ENCODE results near the gene INCENP. TPM values are rescaled to one million over a fixed set of nuclear protein-coding genes. Genes with fewer than 3 reads are reported as not detected.

INCENP gene
- total RNA-seq, 1 experiment from 2014 or later: 48.8 TPM

DNA sequence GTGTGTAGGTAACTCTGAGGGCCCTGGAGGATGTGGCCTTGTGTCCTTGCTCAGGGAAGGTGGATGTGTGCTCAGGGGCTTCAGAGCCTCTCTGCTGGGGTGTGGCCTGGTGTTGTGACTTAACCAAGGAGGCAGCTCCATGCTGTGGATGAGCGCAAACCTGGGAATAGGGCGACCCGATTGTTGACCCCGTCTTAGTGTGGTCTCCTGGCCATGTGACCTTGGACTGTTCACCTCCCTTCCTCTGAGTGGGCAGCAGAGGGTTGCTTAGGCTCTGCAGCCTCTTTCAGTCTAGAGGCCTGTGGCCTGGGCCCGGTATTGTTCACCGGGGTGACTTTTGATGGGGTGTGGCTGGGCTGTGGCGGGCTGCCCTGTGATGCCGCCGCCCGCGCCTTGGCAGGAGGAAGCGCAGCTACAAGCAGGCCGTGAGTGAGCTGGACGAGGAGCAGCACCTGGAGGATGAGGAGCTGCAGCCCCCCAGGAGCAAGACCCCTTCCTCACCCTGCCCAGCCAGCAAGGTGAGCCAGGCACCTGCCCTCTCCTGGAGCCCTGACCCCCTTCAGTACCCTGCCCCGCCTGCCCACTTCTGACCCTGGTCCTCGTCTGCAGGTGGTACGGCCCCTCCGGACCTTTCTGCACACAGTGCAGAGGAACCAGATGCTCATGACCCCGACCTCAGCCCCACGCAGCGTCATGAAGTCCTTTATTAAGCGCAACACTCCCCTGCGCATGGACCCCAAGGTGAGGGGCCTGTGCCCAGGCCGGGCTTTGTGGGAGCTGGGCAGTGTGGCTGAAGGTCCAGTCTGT, 16.7 kb downstream of the INCENP start:
- H3K9me2 ChIP-seq (replicated peaks; ENCODE audit: insufficient read depth, low read length): no peaks in the 10 kb centered on the region
- no peak overlapping the region for H2AFZ ChIP-seq (ENCODE audit: low read length)
- peaks cover 17% of the 10 kb centered on the region for H3K79me2 ChIP-seq (ENCODE audit: low read length)
- H3K9ac ChIP-seq (ENCODE audit: low read length): no peak overlapping the region
- H3K36me3 ChIP-seq (ENCODE audit: insufficient read depth, low read length): 0 out of 2 replicates have a peak, but pooled peaks cover 3% of the 10 kb centered on the region
- no peaks in the 10 kb centered on the region for H4K20me1 ChIP-seq (ENCODE audit: insufficient read depth, low read depth, low read length)
- DNase-seq: no peak
- no peak overlapping the region for H3K4me3 ChIP-seq (ENCODE audit: low read length)
- H3K27me3 ChIP-seq (ENCODE audit: low read length): no peaks in the 10 kb centered on the region
- H3K27ac ChIP-seq (ENCODE audit: low read length): no peak overlapping the region
- H3K4me1 ChIP-seq (ENCODE audit: low read length): no peaks in the 10 kb centered on the region
- H3K9me3 ChIP-seq (ENCODE audit: low read length): no peaks in the 10 kb centered on the region
- no peak overlapping the region for H3K4me2 ChIP-seq (ENCODE audit: low read depth, low read length, poor library complexity, severe bottlenecking)

DNA sequence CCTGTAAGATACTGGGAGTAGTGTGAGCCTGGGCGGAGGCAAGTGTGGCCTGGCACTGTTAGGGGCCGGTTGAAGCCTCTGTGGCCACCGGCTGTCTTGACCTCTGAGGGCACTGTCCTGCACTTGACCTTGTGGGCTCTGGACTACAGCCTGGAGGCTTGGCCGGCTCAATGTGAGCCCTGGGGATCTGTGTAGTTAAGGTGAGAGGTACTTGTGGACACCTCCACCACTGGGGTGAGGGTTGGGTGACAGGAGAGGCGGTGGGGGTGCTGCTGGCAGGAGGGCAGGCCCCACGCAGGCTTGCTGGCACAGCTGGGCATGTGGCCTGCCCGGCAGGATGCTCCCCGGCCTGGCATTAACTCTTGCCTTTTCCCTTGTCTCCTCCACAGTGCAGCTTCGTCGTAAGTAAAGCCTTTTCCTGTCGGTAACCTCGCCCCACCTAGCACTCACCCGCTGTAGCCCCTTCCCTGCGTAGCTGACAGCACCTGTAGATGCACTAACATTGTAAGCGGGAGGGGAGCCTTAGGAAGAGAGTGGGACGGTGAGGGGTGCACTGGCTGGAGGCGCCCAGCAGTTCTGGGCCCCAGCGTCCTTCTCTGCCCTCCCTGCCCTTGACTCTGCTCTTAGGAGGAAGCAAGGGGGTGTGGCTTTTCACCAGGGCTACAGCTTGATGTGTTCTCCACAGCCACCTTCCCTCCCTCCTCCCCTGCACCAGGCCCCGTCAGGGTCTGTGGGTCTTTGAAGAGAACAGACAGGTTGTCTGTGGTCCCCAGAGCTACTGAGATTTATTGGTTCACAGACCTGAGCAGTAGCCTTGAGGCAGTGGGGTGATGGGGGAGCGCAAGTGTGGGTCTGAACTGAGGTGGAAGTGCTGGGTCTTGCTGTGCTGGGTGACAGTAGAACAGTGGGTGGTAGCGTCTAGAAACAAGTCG, 17.6 kb downstream of the INCENP start:
- Histone ChIP-seq H2AFZ (ENCODE audit: low read length) (no peak overlapping the region), H3K9me3 (ENCODE audit: low read length) (no peaks in the 10 kb centered on the region), H3K27ac (ENCODE audit: low read length) (no peak overlapping the region), H3K79me2 (ENCODE audit: low read length) (peaks cover 11% of the 10 kb centered on the region), H3K4me3 (ENCODE audit: low read length) (no peak overlapping the region), H3K9ac (ENCODE audit: low read length) (no peak overlapping the region), H3K4me1 (ENCODE audit: low read length) (no peaks in the 10 kb centered on the region), H4K20me1 (ENCODE audit: insufficient read depth, low read depth, low read length) (no peaks in the 10 kb centered on the region), H3K27me3 (ENCODE audit: low read length) (no peaks in the 10 kb centered on the region), H3K36me3 (ENCODE audit: insufficient read depth, low read length) (peaks cover 3% of the 10 kb centered on the region; the same call in 1 of the 2 replicates), H3K4me2 (ENCODE audit: low read depth, low read length, poor library complexity, severe bottlenecking) (no peak overlapping the region), H3K9me2 (replicated peaks; ENCODE audit: insufficient read depth, low read length) (no peaks in the 10 kb centered on the region)
- DNase-seq: no peak

DNA sequence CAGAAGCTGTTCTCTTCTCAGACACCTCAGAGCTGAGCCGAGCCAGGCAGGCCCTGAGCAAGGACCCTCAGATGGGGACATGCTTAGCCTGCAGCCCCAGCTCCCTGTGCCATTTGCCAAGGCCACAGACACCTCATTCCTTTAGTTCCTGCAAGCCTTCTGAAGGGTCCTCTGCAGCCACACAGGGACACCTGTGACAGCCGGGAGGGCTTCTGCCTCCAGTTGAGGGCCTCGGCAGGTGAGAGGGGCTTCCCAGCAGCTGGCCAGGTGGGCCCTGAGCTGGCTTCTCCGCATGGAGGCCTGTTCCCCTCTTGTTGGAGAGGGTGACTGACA, 18.2 kb downstream of the INCENP start:
- Histone ChIP-seq H3K79me2 (ENCODE audit: low read length) (peaks cover 6% of the 10 kb centered on the region), H3K9me3 (ENCODE audit: low read length) (no peaks in the 10 kb centered on the region), H3K4me1 (ENCODE audit: low read length) (no peaks in the 10 kb centered on the region), H3K4me3 (ENCODE audit: low read length) (no peak overlapping the region), H3K27ac (ENCODE audit: low read length) (no peak overlapping the region), H3K9me2 (replicated peaks; ENCODE audit: insufficient read depth, low read length) (no peaks in the 10 kb centered on the region), H3K4me2 (ENCODE audit: low read depth, low read length, poor library complexity, severe bottlenecking) (no peak overlapping the region), H3K9ac (ENCODE audit: low read length) (no peak overlapping the region), H4K20me1 (ENCODE audit: insufficient read depth, low read depth, low read length) (no peaks in the 10 kb centered on the region), H3K27me3 (ENCODE audit: low read length) (no peaks in the 10 kb centered on the region), H2AFZ (ENCODE audit: low read length) (no peak overlapping the region), H3K36me3 (ENCODE audit: insufficient read depth, low read length) (peaks cover 3% of the 10 kb centered on the region)
- DNase-seq: no peak

DNA sequence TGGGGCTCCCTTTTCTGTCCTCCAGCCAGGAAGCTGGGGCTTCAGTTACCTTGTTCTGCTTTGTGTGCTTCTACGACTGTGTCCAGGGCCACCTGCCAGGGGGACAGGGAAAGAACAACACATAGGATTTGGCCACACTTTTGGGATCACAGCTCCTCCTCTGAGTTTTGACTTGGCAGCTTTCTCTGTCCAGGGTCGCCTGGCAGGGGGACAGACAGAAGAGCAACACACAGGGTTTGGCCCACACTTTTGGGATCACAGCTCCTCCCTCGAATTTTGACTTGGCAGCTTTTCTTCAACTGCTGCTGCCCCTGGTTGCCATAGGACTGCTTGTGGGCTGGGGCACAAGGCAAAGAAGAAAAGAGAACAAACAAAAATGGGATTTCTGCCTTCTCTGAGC, 19.1 kb downstream of the INCENP start:
- Histone ChIP-seq H4K20me1 (ENCODE audit: insufficient read depth, low read depth, low read length) (no peaks in the 10 kb centered on the region), H3K4me1 (ENCODE audit: low read length) (no peaks in the 10 kb centered on the region), H2AFZ (ENCODE audit: low read length) (no peak overlapping the region), H3K27ac (ENCODE audit: low read length) (no peak overlapping the region), H3K79me2 (ENCODE audit: low read length) (no peaks in the 10 kb centered on the region), H3K4me3 (ENCODE audit: low read length) (no peak overlapping the region), H3K4me2 (ENCODE audit: low read depth, low read length, poor library complexity, severe bottlenecking) (no peak overlapping the region), H3K36me3 (ENCODE audit: insufficient read depth, low read length) (peaks cover 9% of the 10 kb centered on the region), H3K27me3 (ENCODE audit: low read length) (no peaks in the 10 kb centered on the region), H3K9me2 (replicated peaks; ENCODE audit: insufficient read depth, low read length) (no peaks in the 10 kb centered on the region), H3K9ac (ENCODE audit: low read length) (no peak overlapping the region), H3K9me3 (ENCODE audit: low read length) (no peaks in the 10 kb centered on the region)
- DNase-seq: no peak

DNA sequence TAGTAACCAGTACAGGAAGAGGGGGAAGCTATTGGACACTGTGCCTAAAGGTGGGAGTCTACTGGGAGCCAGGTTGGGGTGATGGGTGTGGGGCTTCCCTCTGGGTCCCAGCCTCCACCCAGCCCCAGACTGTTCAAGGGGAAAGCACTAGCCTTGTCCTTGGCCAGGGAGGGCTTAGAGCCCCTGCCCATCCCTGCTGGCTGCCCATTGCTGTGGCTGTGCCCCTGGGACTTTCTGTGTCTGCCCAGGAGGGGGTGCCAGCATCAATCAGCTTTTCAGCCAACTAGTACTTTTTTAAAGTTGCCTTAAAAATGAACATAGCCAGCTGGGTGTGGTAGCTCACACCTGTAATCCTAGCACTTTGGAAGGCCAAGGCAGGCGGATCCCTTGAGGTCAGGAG, 19.9 kb downstream of the INCENP start:
- Histone ChIP-seq H3K9me3 (ENCODE audit: low read length) (no peaks in the 10 kb centered on the region), H3K4me1 (ENCODE audit: low read length) (no peaks in the 10 kb centered on the region), H3K36me3 (ENCODE audit: insufficient read depth, low read length) (peaks cover 12% of the 10 kb centered on the region), H2AFZ (ENCODE audit: low read length) (no peak overlapping the region), H3K79me2 (ENCODE audit: low read length) (no peaks in the 10 kb centered on the region), H3K27me3 (ENCODE audit: low read length) (no peaks in the 10 kb centered on the region), H4K20me1 (ENCODE audit: insufficient read depth, low read depth, low read length) (no peaks in the 10 kb centered on the region), H3K4me2 (ENCODE audit: low read depth, low read length, poor library complexity, severe bottlenecking) (no peak overlapping the region), H3K27ac (ENCODE audit: low read length) (no peak overlapping the region), H3K9me2 (replicated peaks; ENCODE audit: insufficient read depth, low read length) (no peaks in the 10 kb centered on the region), H3K4me3 (ENCODE audit: low read length) (no peak overlapping the region), H3K9ac (ENCODE audit: low read length) (no peak overlapping the region)
- DNase-seq: no peak

DNA sequence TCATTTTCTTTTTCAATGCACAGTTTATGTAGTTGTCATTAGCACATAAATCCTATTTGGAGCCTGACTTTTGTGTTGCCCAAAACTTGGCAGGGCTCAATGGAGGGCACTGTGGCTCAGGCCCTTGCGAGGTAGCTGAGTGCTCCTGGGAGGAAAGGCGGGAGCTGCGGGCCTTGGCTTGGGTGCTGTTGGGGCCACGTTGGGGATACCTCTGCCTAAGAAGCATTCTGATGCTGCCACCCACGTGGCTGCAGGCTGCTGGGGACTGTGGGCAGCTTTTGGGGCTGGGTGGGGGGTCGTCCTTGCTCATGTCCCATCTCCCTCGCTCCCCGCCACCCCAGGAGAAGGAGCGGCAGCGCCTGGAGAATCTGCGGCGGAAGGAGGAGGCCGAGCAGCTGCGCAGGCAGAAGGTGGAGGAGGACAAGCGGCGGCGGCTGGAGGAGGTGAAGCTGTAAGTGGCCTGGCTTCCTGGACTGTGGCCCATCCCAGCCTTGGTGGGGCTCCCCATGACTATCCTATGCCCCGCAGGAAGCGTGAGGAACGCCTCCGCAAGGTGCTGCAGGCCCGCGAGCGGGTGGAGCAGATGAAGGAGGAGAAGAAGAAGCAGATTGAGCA, 20.9 kb downstream of the INCENP start:
- no peaks in the 10 kb centered on the region for H3K79me2 ChIP-seq (ENCODE audit: low read length)
- no peaks in the 10 kb centered on the region for H4K20me1 ChIP-seq (ENCODE audit: insufficient read depth, low read depth, low read length)
- H3K4me2 ChIP-seq (ENCODE audit: low read depth, low read length, poor library complexity, severe bottlenecking): no peak overlapping the region
- no peak overlapping the region for H3K4me3 ChIP-seq (ENCODE audit: low read length)
- H3K9ac ChIP-seq (ENCODE audit: low read length): no peak overlapping the region
- H3K36me3 ChIP-seq (ENCODE audit: insufficient read depth, low read length): peaks cover 15% of the 10 kb centered on the region
- H3K4me1 ChIP-seq (ENCODE audit: low read length): no peaks in the 10 kb centered on the region
- H3K9me2 ChIP-seq (replicated peaks; ENCODE audit: insufficient read depth, low read length): no peaks in the 10 kb centered on the region
- H3K9me3 ChIP-seq (ENCODE audit: low read length): no peaks in the 10 kb centered on the region
- H2AFZ ChIP-seq (ENCODE audit: low read length): no peak overlapping the region
- no peak overlapping the region for H3K27ac ChIP-seq (ENCODE audit: low read length)
- no peak for DNase-seq
- H3K27me3 ChIP-seq (ENCODE audit: low read length): no peaks in the 10 kb centered on the region

DNA sequence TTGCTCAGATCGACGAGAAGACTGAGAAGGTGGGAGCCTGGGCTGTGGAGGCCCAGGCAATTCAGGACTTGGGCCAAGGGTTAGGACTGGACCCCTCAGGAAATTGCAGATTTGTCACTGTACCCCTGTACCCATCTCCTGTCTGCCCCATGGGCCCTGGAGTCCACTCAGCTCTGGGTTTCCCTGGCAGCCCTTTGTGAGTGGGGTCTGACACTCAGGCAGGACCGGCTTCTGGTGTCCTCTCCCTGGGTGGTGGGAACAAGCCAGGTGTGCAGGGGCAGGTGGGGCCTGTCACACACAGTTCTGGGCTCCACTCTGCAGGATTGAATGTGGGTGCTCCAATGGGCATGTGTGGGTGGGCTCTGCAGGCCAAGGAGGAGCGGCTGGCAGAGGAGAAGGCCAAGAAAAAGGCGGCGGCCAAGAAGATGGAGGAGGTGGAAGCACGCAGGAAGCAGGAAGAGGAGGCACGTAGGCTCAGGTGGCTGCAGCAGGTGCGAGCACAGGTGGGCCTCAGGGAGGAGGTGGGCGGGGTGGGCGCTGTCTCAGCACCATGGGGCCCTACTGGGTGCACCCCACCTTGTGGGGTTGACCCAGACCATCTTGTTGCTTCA, 21.6 kb downstream of the INCENP start:
- H3K9ac ChIP-seq (ENCODE audit: low read length): no peak overlapping the region
- no peaks in the 10 kb centered on the region for H3K4me1 ChIP-seq (ENCODE audit: low read length)
- no peak overlapping the region for H2AFZ ChIP-seq (ENCODE audit: low read length)
- H3K27me3 ChIP-seq (ENCODE audit: low read length): no peaks in the 10 kb centered on the region
- no peaks in the 10 kb centered on the region for H4K20me1 ChIP-seq (ENCODE audit: insufficient read depth, low read depth, low read length)
- H3K9me3 ChIP-seq (ENCODE audit: low read length): no peaks in the 10 kb centered on the region
- DNase-seq: no peak
- no peaks in the 10 kb centered on the region for H3K9me2 ChIP-seq (replicated peaks; ENCODE audit: insufficient read depth, low read length)
- H3K36me3 ChIP-seq (ENCODE audit: insufficient read depth, low read length): peaks cover 21% of the 10 kb centered on the region
- no peak overlapping the region for H3K27ac ChIP-seq (ENCODE audit: low read length)
- H3K79me2 ChIP-seq (ENCODE audit: low read length): no peaks in the 10 kb centered on the region
- no peak overlapping the region for H3K4me3 ChIP-seq (ENCODE audit: low read length)
- no peak overlapping the region for H3K4me2 ChIP-seq (ENCODE audit: low read depth, low read length, poor library complexity, severe bottlenecking)
